NCI-H82 (cell line): ENCODE data around the gene ARHGEF7.

Source experiments
- DNase-seq: peaks from one replicate; lab custom pipeline; 2025; lab: John Stamatoyannopoulos, UW

Gene ARHGEF7

DNA sequence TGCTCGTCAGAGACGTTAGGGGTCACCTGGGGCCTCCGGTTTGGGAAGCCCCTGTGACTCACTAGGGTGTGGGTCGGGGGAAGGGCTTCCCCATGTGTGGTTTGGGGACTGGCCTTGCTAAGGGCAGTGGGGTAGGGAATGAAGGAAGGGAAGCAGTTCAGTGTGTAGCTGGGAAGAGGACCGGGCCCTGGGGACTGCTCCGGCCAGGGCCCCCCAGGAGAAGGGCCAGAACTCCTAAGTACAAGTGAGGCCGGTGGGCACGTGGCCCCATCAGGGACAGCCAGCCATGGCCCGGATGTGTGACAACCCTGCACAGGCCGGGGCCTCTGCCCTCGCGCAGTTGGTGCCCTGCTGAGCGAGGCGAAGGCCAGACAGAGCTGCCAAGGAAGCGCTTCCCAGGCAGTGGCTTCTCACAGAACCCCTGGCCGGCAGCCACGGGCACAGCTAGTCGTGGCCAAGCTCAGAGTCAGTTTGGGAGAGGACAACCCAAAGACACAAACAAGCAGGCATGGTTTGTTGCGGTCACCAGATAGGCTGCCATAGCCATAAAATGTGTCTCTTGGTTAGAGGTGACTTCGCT is 231.1 kb downstream of the ARHGEF7 start:
- no peak for DNase-seq

DNA sequence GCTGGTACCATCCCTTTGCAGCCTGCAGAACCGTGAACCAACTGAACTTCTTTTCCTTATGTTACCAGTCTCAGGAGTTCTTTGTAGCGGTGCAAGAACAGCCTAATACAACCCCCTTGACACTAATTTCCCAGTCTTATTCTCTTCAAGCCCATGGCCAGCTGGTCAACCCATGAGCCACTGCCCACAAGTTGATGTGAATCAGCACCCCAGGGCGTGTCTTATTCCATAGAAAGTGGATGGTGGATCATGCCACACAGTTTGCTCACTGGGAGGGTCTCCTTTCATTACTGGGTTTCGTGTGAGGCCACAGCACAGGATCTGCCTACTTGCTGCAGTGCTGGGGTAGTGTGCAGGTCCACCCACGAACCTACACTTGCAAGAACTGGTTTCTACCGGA is 232.3 kb downstream of the ARHGEF7 start:
- no peak for DNase-seq

DNA sequence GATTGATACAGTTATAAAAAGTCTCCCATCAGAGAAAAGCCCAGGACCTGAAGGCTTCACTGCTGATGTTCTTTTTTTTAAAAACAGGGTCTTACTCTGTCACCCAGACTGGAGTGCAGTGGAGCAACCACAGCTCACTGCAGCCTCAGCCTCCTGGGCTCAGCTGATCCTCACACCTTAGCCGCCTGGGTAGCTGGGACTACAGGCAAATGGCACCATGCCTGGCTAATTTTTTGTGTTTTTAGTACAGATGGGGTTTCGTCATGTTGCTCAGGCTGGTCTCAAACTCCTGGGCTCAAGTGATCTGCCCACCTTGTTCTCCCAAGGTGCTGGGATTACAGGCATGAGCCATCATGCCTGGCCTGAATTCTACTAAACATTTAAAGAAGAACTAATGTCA is 238.4 kb downstream of the ARHGEF7 start:
- DNase-seq, result no peak

DNA sequence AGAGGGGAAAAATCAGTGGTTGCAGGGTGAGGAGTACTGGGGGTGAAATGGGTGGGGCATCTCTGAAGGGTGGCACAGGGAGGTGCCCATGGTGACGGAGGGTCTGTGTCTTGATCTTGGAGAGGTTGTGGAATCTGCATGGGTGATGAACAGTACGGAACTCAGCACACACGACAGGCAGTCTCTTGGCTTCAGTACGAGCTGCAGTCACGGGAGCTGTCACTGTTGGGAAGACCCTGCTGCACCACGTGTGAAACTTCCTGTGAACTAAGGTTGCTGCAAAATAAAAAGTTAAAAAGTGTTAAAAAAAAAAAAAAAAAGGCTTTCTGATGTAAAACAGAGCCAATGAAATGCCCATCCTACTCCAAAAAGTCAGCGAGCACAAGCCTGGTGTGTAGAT is 239.7 kb downstream of the ARHGEF7 start:
- DNase-seq, result no peak
